GM23338 (cell line): Measurements from ENCODE around the gene GSG1L. TPM values are rescaled to one million over a fixed set of nuclear protein-coding genes. Genes with fewer than 3 reads are reported as not detected.

ENCODE experiments used
- ATAC-seq: fragments of 200-7000 bp; cut with Tn5 transposase; 3 replicates; pipeline ENCODE4 v1.9.1; 2020
- DNase-seq: peaks from one replicate; pipeline ENCODE4 v3.0.0-alpha.2; 2015; ENCODE audit warnings: low spot score
- H2AFZ ChIP-seq: fragments of 200-600 bp; sonication (generic); 2 replicates; pipeline ENCODE4 v1.8.0; 2016; ENCODE audit warnings: antibody characterized with exemption, mild to moderate bottlenecking, moderate library complexity
- H3F3A ChIP-seq: fragments of 200-600 bp; sonication (generic); replicated peaks from 2 replicates; pipeline ENCODE4 v1.8.0; 2017; ENCODE audit warnings: antibody characterized with exemption, mixed run types, low read depth
- H3K27ac ChIP-seq: fragments of 200-600 bp; sonication (generic); 2 replicates; pipeline ENCODE4 v1.6.1; 2016; ENCODE audit warnings: low read depth
- H3K27me3 ChIP-seq: fragments of 200-600 bp; sonication (generic); 2 replicates; pipeline ENCODE4 v1.8.0; 2016; ENCODE audit warnings: mild to moderate bottlenecking, mixed run types, moderate library complexity; ENCODE audit not compliant: insufficient read depth
- H3K36me3 ChIP-seq: fragments of 200-600 bp; sonication (generic); 2 replicates; pipeline ENCODE4 v1.8.0; 2016; ENCODE audit warnings: mild to moderate bottlenecking; ENCODE audit not compliant: insufficient read depth
- H3K4me1 ChIP-seq: fragments of 200-600 bp; sonication (generic); 2 replicates; pipeline ENCODE4 v1.8.0; 2016; ENCODE audit warnings: mild to moderate bottlenecking, moderate library complexity; ENCODE audit not compliant: insufficient read depth
- H3K4me2 ChIP-seq: fragments of 200-600 bp; sonication (generic); 2 replicates; pipeline ENCODE4 v1.7.1; 2017; ENCODE audit warnings: mixed run types
- H3K4me3 ChIP-seq: fragments of 200-600 bp; sonication (generic); 2 replicates; pipeline ENCODE4 v1.6.1; 2016; ENCODE audit warnings: mixed run types
- H3K79me2 ChIP-seq: fragments of 200-600 bp; sonication (generic); replicated peaks from 2 replicates; pipeline ENCODE4 v1.8.0; 2017; ENCODE audit warnings: mild to moderate bottlenecking; ENCODE audit not compliant: insufficient read depth
- H3K9me2 ChIP-seq: fragments of 200-600 bp; sonication (generic); 2 replicates; pipeline ENCODE4 v1.8.0; 2017; ENCODE audit not compliant: insufficient read depth
- H4K20me1 ChIP-seq: fragments of 200-600 bp; sonication (generic); replicated peaks from 2 replicates; pipeline ENCODE4 v1.8.0; 2017; ENCODE audit warnings: mild to moderate bottlenecking; ENCODE audit not compliant: insufficient read depth
- H3K27ac Mint-ChIP-seq: 2 replicates; pipeline ENCODE4 v1.8.0; 2020; ENCODE audit warnings: inconsistent platforms, mild to moderate bottlenecking, moderate library complexity, mixed read lengths
- H3K27me3 Mint-ChIP-seq: 3 replicates; pipeline ENCODE4 v1.8.0; 2022; ENCODE audit warnings: low read depth, mild to moderate bottlenecking, moderate library complexity, mixed read lengths, inconsistent platforms; ENCODE audit not compliant: insufficient read depth, poor library complexity
- H3K36me3 Mint-ChIP-seq: 3 replicates; pipeline ENCODE4 v1.8.0; 2021; ENCODE audit warnings: low read depth, mild to moderate bottlenecking, inconsistent platforms, moderate library complexity, mixed read lengths
- H3K4me1 Mint-ChIP-seq: 3 replicates; pipeline ENCODE4 v1.8.0; 2020; ENCODE audit warnings: mild to moderate bottlenecking, inconsistent platforms, mixed read lengths
- H3K4me3 Mint-ChIP-seq: 3 replicates; pipeline ENCODE4 v1.8.0; 2021; ENCODE audit warnings: moderate library complexity, mild to moderate bottlenecking, inconsistent platforms, mixed read lengths
- H3K9me3 Mint-ChIP-seq: 3 replicates; pipeline ENCODE4 v1.8.0; 2020; ENCODE audit warnings: moderate library complexity, mild to moderate bottlenecking, inconsistent platforms, mixed read lengths
- CTCF ChIP-seq, 2 experiments: fragments of 200-600 bp in 1 of 2; sonication (generic) in 1 of 2; conservative IDR thresholded peaks; 2 replicates each; pipeline versions ENCODE4 v1.5.1 to v1.6.1; 2016 to 2017; ENCODE audit warnings: antibody characterized with exemption in 2 of 2, low read depth in 2 of 2, mild to moderate bottlenecking in 2 of 2, moderate library complexity in 1 of 2
- ETS1 ChIP-seq: IDR thresholded peaks from 2 replicates; pipeline ENCODE4 v1.6.1; 2016; ENCODE audit warnings: antibody characterized with exemption
- EZH2 ChIP-seq: fragments of 200-600 bp; sonication (generic); IDR thresholded peaks from one replicate; pipeline ENCODE4 v1.8.0; 2017; ENCODE audit warnings: antibody characterized with exemption, mild to moderate bottlenecking, low read depth; ENCODE audit not compliant: unreplicated experiment
- EZH2phosphoT487 ChIP-seq: fragments of 200-600 bp; sonication (generic); IDR thresholded peaks from one replicate; pipeline ENCODE4 v1.8.1; 2018; ENCODE audit warnings: antibody characterized with exemption; ENCODE audit not compliant: unreplicated experiment
- NANOG ChIP-seq: IDR thresholded peaks from 2 replicates; pipeline ENCODE4 v1.6.1; 2016; ENCODE audit warnings: antibody characterized with exemption, borderline replicate concordance
- POLR2AphosphoS5 ChIP-seq: IDR thresholded peaks from 2 replicates; pipeline ENCODE4 v1.6.1; 2016; ENCODE audit warnings: antibody characterized with exemption, low read depth
- STAT1 ChIP-seq: IDR thresholded peaks from one replicate; pipeline ENCODE4 v1.6.1; 2016; ENCODE audit warnings: antibody characterized with exemption; ENCODE audit not compliant: unreplicated experiment
- ZNF331 ChIP-seq: fragments of 250-450 bp; sonication (Bioruptor Pico); IDR thresholded peaks from 2 replicates; pipeline ENCODE4 v1.5.0; 2020; ENCODE audit warnings: low read depth, mild to moderate bottlenecking, moderate library complexity
- polyA plus RNA-seq: library from polyadenylated mRNA; unstranded; fragments of >200 nt; fragmentation: Nextera tagmentation; extraction: Ambion mirVana; gene quantifications from 2 replicates; pipeline ENCODE4 v1.2.1, GENCODE V29; 2016
- total RNA-seq: library from RNA; depleted of rRNA; stranded (reverse); fragments of >200 nt; shearing (Covaris generic); gene quantifications from 2 replicates; pipeline ENCODE4 v1.2.3, GENCODE V29; 2014
- TF ChIP-seq, protein P1 (sequence below): IDR thresholded peaks from one replicate; pipeline ENCODE4 v1.6.1; 2018; ENCODE audit warnings: antibody characterized with exemption; ENCODE audit not compliant: unreplicated experiment

GSG1L gene
- total and polyA plus RNA-seq, 2 experiments from 2014 or later: 0.36 to 0.63 TPM

DNA sequence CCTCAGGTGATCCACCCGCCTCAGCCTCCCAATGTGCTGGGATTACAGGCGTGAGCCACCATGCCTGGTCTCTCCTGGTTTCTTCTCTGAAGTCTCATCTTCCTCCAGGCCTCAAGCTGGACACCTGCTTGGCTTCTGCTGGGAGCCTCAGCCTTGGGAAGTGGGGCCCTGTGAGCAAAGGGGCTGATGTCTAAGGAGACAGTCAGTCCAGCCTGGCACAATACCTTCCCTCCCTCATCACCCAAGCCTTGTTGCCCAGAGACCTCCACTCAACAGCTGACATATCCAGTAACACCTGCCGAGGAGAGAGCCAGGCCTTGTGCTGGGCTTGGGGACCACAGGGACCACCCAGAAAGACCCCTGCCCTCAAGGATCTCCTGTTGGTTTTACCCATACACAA, 251.6 kb downstream of the GSG1L start:
- no peak overlapping the region for H3K27ac ChIP-seq
- no peaks in the 10 kb centered on the region for H4K20me1 ChIP-seq
- H3K4me1 ChIP-seq: no peaks in the 10 kb centered on the region
- Mint-ChIP-seq H3K4me1 (no peaks in the 10 kb centered on the region), H3K27me3 (peaks cover 10% of the 10 kb centered on the region), H3K4me3 (no peak overlapping the region), H3K36me3 (no peaks in the 10 kb centered on the region), H3K9me3 (peaks cover 13% of the 10 kb centered on the region; the same call in 2 of the 3 replicates), H3K27ac (no peak overlapping the region)
- no peaks in the 10 kb centered on the region for H3K36me3 ChIP-seq
- DNase-seq (no peak), ATAC-seq (no peak)
- H3K4me2 ChIP-seq: no peak overlapping the region
- no peaks in the 10 kb centered on the region for H3K9me2 ChIP-seq
- no peaks in the 10 kb centered on the region for H3K79me2 ChIP-seq
- H3K27me3 ChIP-seq: no peaks in the 10 kb centered on the region
- H2AFZ ChIP-seq: no peak overlapping the region
- H3K4me3 ChIP-seq: no peak overlapping the region
- TF ChIP-seq POLR2AphosphoS5 (no peak), ETS1 (no peak), STAT1 (no peak), ZNF331 (no peak), NANOG (no peak), EZH2 (no peak)
- no peaks in the 10 kb centered on the region for H3F3A ChIP-seq

GRCh38 chr16:27806986-27807385, 256.5 kb downstream of the GSG1L start:
- Mint-ChIP-seq H3K36me3 (no peaks in the 10 kb centered on the region), H3K9me3 (peaks cover 10% of the 10 kb centered on the region; the same call in 2 of the 3 replicates), H3K27me3 (peaks cover 9% of the 10 kb centered on the region), H3K27ac (no peak overlapping the region), H3K4me1 (peaks cover 11% of the 10 kb centered on the region), H3K4me3 (no peak overlapping the region)
- peaks cover 3% of the 10 kb centered on the region; the same call in 1 of the 2 replicates for H3K4me1 ChIP-seq
- no peaks in the 10 kb centered on the region for H3K36me3 ChIP-seq
- no peaks in the 10 kb centered on the region for H3K27me3 ChIP-seq
- H3F3A ChIP-seq: no peaks in the 10 kb centered on the region
- ATAC-seq: no peak
- no peak for DNase-seq
- H4K20me1 ChIP-seq: no peaks in the 10 kb centered on the region
- H3K79me2 ChIP-seq: no peaks in the 10 kb centered on the region
- no peak overlapping the region for H2AFZ ChIP-seq
- no peaks in the 10 kb centered on the region for H3K9me2 ChIP-seq
- H3K4me3 ChIP-seq: no peak overlapping the region
- H3K27ac ChIP-seq: no peak overlapping the region
- H3K4me2 ChIP-seq: no peak overlapping the region
- TF ChIP-seq CTCF (conservative IDR thresholded peaks at IDR 0.05; ENCODE audit: low read depth in 2 of 2) (no peak), EZH2phosphoT487 (no peak), ZNF331 (no peak), POLR2AphosphoS5 (no peak), ETS1 (no peak)
- TF ChIP-seq, protein P1, sequence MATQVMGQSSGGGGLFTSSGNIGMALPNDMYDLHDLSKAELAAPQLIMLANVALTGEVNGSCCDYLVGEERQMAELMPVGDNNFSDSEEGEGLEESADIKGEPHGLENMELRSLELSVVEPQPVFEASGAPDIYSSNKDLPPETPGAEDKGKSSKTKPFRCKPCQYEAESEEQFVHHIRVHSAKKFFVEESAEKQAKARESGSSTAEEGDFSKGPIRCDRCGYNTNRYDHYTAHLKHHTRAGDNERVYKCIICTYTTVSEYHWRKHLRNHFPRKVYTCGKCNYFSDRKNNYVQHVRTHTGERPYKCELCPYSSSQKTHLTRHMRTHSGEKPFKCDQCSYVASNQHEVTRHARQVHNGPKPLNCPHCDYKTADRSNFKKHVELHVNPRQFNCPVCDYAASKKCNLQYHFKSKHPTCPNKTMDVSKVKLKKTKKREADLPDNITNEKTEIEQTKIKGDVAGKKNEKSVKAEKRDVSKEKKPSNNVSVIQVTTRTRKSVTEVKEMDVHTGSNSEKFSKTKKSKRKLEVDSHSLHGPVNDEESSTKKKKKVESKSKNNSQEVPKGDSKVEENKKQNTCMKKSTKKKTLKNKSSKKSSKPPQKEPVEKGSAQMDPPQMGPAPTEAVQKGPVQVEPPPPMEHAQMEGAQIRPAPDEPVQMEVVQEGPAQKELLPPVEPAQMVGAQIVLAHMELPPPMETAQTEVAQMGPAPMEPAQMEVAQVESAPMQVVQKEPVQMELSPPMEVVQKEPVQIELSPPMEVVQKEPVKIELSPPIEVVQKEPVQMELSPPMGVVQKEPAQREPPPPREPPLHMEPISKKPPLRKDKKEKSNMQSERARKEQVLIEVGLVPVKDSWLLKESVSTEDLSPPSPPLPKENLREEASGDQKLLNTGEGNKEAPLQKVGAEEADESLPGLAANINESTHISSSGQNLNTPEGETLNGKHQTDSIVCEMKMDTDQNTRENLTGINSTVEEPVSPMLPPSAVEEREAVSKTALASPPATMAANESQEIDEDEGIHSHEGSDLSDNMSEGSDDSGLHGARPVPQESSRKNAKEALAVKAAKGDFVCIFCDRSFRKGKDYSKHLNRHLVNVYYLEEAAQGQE: no peak
